Aorta (tissue), 5 donors: ENCODE results near the gene NEK1. TPM values are rescaled to one million over a fixed set of nuclear protein-coding genes. Genes with fewer than 3 reads are reported as not detected.

ENCODE experiments used
- ATAC-seq: fragments of 200-7000 bp; cut with Tn5 transposase; one replicate; pipeline ENCODE4 v1.9.1; 2022; ENCODE audit warnings: moderate library complexity; ENCODE audit not compliant: low FRiP score
- DNase-seq, 2 donors: peaks; one replicate each; pipeline ENCODE4 v3.0.0-alpha.2; 2020
- H3K27ac ChIP-seq, 2 donors: one replicate each; pipeline ENCODE4 v1.5.1; 2013; ENCODE audit warnings: low read length in 2 of 2, mild to moderate bottlenecking in 2 of 2, moderate library complexity in 2 of 2, control low read depth in 1 of 2, inconsistent platforms in 1 of 2, low read depth in 1 of 2
- H3K27me3 ChIP-seq, 2 donors: one replicate each; pipeline ENCODE4 v1.6.1; 2013; ENCODE audit warnings: control low read depth in 1 of 2, low read length in 1 of 2, mild to moderate bottlenecking in 1 of 2, moderate library complexity in 1 of 2; ENCODE audit not compliant: insufficient read depth in 2 of 2, control insufficient read depth in 1 of 2
- H3K36me3 ChIP-seq, 2 donors: one replicate each; pipeline ENCODE4 v1.6.1; 2013; ENCODE audit warnings: control low read depth in 1 of 2, low read length in 1 of 2, mild to moderate bottlenecking in 1 of 2; ENCODE audit not compliant: insufficient read depth in 2 of 2, control insufficient read depth in 1 of 2
- H3K4me1 ChIP-seq, 2 donors: one replicate each; pipeline ENCODE4 v1.6.1; 2013; ENCODE audit warnings: low read length in 2 of 2, control low read depth in 1 of 2, mild to moderate bottlenecking in 1 of 2, moderate library complexity in 1 of 2; ENCODE audit not compliant: insufficient read depth in 2 of 2, control insufficient read depth in 1 of 2
- H3K4me3 ChIP-seq, 2 donors: one replicate each; pipeline ENCODE4 v1.5.1; 2013; ENCODE audit warnings: low read length in 2 of 2, control low read depth in 1 of 2, mild to moderate bottlenecking in 1 of 2
- H3K9me3 ChIP-seq: one replicate; pipeline ENCODE4 v1.6.1; 2013; ENCODE audit warnings: mild to moderate bottlenecking, low read length; ENCODE audit not compliant: control insufficient read depth
- WGBS, 2 donors: extraction: QIAGEN DNeasy Blood & Tissue Kit; methylation state at CpG; one replicate each; pipeline ENCODE4 v1.1.7; 2013; 5-methylcytosine and 5-hydroxymethylcytosine counted together
- intact Hi-C, 2 donors: fragments of 100-400 bp; cut with DNase I; formaldehyde crosslinking; loops; one replicate each; pipeline versions ENCODE4 v1.14.2 to v1.15.0; 2022
- polyA plus RNA-seq, 2 donors: library from polyadenylated mRNA; stranded (reverse); fragments of 200-250 nt; gene quantifications; one replicate each; pipeline ENCODE4 v1.2.3, GENCODE V29; 2013
- total RNA-seq, 2 donors: library from RNA; stranded (reverse); fragmentation: NEBNext Ultra II Directional; extraction: Animal tissue kit (Norgen Biotek cat#: 25700); gene quantifications; one replicate each; pipeline ENCODE4 v1.2.1, GENCODE V29; 2021
- donor health status: healthy with polysubstance abuse.
- donor health status: Bipolar disorder and iron deficiency.
- donor health status: DM: no; HTN: no; CAD: no.
- donor health status: DM: no; HTN: no; CAD: no.
- donor health status: DM: yes; HTN: yes; CAD: no.

NEK1 gene
- total and polyA plus RNA-seq, 4 donors = 6.7 to 24.4 (median 13.5) TPM

DNA sequence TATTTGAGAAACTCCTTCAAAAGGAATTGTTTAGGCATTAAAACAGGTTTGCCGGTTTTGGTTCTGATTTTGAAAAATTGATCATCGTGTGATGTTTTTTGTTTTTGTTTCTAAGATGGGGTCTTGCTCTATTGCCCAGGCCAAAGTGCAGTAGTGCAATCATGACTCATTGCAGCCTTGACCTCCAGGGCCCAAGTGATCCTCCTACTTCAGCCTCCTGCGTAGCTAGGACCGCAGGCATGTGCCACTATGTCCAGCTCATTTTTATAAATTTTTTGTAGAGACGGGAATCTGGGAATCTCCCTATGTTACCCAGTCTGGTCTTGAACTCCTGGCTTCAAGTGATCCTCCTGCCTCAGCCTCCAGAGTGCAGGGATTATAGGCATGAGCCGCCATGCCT, 43.0 kb upstream of the NEK1 start:
- 95 to 96% methylated on average over 6 of the region's 6 CpGs for WGBS, 2 donors
- Histone ChIP-seq H3K4me3 (no peak overlapping the region), H3K27ac (no peak overlapping the region), H3K9me3 (no peaks in the 10 kb centered on the region), H3K4me1 (peaks cover 0 to 2% of the 10 kb centered on the region in 2 donors), H3K27me3 (no peaks in the 10 kb centered on the region), H3K36me3 (no peaks in the 10 kb centered on the region)
- intact Hi-C loops = loop anchor here in 1 of 2 donors (5.0 kb wide), 1 partner anchor 33 kb away; the partner anchor contains the start of gene CLCN3
- no peak for DNase-seq
- no peak for ATAC-seq

DNA sequence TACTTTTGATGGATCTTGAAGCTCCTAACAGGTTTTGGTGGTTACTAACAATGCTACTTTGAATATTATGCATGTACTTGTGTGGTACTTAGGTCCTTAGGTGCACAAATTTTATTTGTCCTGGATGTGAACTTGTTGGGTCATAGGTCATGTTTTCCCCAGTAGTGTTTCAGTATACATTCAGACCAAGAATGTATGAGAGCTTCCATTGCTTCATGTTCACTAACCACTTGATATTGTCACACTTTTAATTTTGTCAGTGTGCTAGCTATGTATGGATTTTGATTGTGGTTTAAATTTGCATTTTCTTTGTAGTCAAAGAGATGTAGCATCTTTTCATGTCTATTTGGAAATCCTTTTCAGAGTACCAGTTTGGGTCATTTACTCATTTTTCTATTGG, 40.2 kb upstream of the NEK1 start:
- ATAC-seq (no peak), DNase-seq (no peak)
- H3K4me3 ChIP-seq = no peak overlapping the region
- H3K4me1 ChIP-seq = peaks cover 0 to 2% of the 10 kb centered on the region in 2 donors
- no peaks in the 10 kb centered on the region for H3K27me3 ChIP-seq
- intact Hi-C loops = no loop called here
- H3K27ac ChIP-seq = no peak overlapping the region
- no peaks in the 10 kb centered on the region for H3K36me3 ChIP-seq
- H3K9me3 ChIP-seq = no peaks in the 10 kb centered on the region

DNA sequence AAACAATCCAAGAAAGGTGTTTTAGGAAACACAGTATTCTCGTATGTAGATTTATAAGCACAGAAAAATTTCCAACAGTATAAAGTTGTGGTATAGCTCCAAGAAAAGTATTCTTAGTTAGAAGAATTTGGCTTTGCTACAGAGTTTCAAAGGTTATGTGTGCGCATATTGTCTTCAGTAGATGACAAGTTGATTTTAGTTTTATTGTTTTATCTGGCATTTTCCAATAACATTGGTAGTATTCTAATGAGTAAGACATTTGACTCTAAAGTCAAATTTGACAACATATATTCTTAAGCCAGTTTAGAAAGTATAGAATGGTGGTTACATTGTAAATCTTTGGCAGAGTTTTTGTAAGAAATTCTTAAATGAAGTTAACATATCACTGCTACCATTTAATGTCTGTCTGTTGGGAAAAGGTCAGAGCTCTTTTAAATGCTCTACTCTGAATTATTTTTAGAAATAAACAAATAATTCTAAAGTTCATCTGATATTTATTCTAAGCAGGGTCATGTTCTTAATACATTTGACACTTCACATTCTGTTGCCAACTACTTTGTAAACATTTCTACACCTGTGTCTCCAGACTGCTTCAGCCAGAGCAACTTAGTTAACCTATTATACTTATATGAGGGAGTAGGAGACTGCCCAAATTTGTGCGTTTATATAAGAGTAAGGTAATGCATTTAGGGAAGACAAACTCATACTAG, 38.0 kb upstream of the NEK1 start:
- 36% methylated on average over 3 of the region's 3 CpGs for WGBS, 2 donors
- ATAC-seq (no peak), DNase-seq (no peak)
- no peaks in the 10 kb centered on the region for H3K27me3 ChIP-seq
- no peaks in the 10 kb centered on the region for H3K9me3 ChIP-seq
- H3K4me3 ChIP-seq = no peak overlapping the region
- H3K36me3 ChIP-seq = no peaks in the 10 kb centered on the region
- H3K27ac ChIP-seq = no peak overlapping the region
- peaks cover 0 to 2% of the 10 kb centered on the region in 2 donors for H3K4me1 ChIP-seq
- intact Hi-C loops = no loop called here

DNA sequence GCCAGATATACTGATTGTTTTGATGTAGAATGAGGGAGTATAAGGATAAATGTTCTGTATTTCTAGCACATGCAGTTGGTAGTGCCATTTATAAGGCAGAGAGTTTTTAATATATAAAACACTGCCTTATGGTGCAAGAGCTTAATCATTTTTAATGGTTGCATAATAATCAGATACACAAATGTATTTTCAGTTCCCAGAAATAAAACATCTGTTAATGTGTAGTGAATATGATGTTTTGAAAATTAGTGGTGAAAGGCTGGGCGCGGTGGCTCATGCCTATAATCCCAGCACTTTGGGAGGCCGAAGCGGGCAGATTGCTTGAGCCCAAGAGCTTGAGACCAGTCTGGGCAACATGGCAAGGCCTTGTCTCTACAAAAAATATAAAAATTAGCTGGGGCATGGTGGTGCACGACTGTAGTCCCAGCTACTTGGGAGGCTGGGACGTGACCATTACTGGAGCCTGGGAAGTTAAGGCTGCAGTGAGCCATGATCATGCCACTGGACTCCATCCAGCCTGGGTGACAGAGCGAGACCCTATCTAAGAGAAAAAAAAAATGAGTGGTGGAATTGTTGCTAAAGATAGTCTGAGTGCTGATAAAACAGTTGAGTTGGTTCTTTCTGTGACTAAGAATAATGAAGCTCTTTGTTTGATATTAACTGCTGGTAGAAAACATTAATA, 37.3 kb upstream of the NEK1 start:
- intact Hi-C loops = no loop called here
- H3K27me3 ChIP-seq = no peaks in the 10 kb centered on the region
- 59 to 60% methylated on average over 7 of the region's 7 CpGs for WGBS, 2 donors
- H3K9me3 ChIP-seq = no peaks in the 10 kb centered on the region
- ATAC-seq (no peak), DNase-seq (peak in 1 of 2 donors; percentile 55)
- peaks cover 0 to 2% of the 10 kb centered on the region in 2 donors for H3K4me1 ChIP-seq
- H3K36me3 ChIP-seq = no peaks in the 10 kb centered on the region
- no peak overlapping the region for H3K4me3 ChIP-seq
- no peak overlapping the region for H3K27ac ChIP-seq

DNA sequence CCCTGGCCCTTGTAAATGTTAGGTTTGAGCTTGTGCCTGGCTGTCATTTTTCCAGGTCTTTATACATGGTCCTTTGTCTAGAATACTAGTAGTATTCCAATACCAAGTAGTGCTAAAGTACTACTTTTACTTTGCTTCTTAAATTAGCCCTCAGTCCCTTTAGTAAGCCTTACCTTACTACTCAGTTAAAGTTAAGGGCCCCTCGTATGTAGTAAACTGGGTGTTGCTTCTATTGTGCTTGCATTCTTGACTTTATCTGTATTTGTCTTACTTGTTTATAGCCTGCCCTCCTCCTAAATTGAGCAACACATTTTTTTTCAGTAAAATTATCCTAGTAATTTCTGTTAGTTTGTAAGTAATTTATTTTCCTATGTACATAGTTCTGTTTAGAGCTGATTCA, 33.2 kb upstream of the NEK1 start:
- no peak for ATAC-seq
- H3K4me1 ChIP-seq = peaks cover 0 to under 1% of the 10 kb centered on the region in 2 donors
- no peaks in the 10 kb centered on the region for H3K27me3 ChIP-seq
- WGBS, 2 donors = 92 to 97% methylated on average over 1 of the region's 1 CpG
- H3K9me3 ChIP-seq = no peaks in the 10 kb centered on the region
- H3K4me3 ChIP-seq = no peak overlapping the region
- intact Hi-C loops = no loop called here
- H3K36me3 ChIP-seq = no peaks in the 10 kb centered on the region
- no peak for DNase-seq
- H3K27ac ChIP-seq = no peak overlapping the region

DNA sequence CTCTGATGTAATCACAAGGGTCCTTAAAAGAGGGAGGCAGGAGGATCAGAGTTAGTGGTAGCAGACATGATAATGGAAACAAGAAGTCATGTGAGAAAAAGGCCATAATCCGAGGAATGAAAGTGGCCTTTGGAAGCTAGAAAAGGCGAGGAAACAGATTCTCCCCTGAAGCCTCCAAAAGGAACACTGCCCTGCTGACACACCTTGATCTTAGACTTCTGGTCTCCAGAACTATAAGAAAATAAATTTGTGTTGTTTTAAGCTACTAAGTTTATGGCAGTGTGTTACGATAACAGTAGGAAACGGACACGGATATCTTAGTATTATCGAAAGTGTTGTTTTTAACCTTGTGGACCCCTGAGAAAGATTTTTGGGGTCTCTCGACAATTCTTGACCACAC, 32.4 kb upstream of the NEK1 start:
- Histone ChIP-seq H3K9me3 (no peaks in the 10 kb centered on the region), H3K27ac (no peak overlapping the region), H3K36me3 (no peaks in the 10 kb centered on the region), H3K4me3 (no peak overlapping the region), H3K27me3 (no peaks in the 10 kb centered on the region), H3K4me1 (no peaks in the 10 kb centered on the region)
- ATAC-seq (no peak), DNase-seq (no peak)
- WGBS, 2 donors = 81 to 87% methylated on average over 7 of the region's 7 CpGs
- intact Hi-C loops = no loop called here

DNA sequence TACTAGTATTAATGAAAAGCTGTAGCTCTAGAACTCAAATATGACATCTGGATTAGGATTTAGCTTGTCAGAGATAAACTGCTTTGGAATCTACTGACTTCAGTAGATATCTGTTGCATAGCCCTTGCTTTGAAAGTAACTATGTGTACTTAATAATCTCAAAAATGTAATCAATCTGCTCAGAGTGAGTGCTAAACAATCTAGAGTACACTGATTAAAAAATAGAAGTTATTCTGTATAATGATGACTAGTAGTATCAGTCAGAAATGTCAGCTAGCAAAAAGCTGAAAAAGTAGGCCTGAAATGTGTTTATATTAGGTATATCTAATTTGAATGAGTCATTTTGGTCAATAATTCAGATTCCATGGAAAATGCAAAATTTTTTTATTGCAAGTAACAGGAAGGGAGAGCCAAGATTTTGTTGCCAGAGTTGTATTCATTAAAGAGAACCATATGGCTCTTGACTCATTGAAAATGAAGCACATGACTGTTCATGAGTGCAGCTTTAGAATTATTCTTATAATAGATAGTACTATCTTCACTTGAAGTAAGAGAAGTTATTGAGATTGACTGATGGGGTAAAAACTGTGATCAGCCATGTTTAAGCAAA, 28.0 kb upstream of the NEK1 start:
- no peak overlapping the region for H3K4me3 ChIP-seq
- H3K36me3 ChIP-seq = peaks cover 0 to 5% of the 10 kb centered on the region in 2 donors
- no peak overlapping the region for H3K27ac ChIP-seq
- ATAC-seq = no peak
- DNase-seq = no peak
- no peaks in the 10 kb centered on the region for H3K4me1 ChIP-seq
- H3K27me3 ChIP-seq = no peaks in the 10 kb centered on the region
- intact Hi-C loops = no loop called here
- H3K9me3 ChIP-seq = no peaks in the 10 kb centered on the region

DNA sequence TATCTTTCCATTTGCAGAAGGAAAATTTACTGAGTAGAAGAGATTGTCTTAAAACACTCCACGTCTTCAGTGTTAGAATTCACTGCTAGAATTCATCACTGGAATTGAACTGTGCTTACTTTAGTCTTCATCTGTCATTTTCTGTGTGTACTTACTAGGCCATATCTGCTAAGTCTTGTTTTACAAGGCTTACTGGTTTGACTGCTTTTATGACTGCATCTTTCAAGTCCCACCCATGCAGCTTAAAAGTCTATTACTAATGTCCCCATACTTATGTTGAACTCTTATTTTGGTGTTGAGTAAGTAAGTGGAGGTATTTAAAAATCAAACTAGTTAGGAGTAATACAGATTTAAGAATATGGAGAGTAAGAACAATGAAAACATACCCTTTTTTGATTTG, 22.6 kb upstream of the NEK1 start:
- DNase-seq (no peak), ATAC-seq (no peak)
- no peaks in the 10 kb centered on the region for H3K4me1 ChIP-seq
- H3K27me3 ChIP-seq = no peaks in the 10 kb centered on the region
- H3K4me3 ChIP-seq = no peak overlapping the region
- peaks cover 0 to 5% of the 10 kb centered on the region in 2 donors for H3K36me3 ChIP-seq
- no peaks in the 10 kb centered on the region for H3K9me3 ChIP-seq
- 91 to 94% methylated on average over 1 of the region's 1 CpG for WGBS, 2 donors
- no peak overlapping the region for H3K27ac ChIP-seq
- intact Hi-C loops = no loop called here

DNA sequence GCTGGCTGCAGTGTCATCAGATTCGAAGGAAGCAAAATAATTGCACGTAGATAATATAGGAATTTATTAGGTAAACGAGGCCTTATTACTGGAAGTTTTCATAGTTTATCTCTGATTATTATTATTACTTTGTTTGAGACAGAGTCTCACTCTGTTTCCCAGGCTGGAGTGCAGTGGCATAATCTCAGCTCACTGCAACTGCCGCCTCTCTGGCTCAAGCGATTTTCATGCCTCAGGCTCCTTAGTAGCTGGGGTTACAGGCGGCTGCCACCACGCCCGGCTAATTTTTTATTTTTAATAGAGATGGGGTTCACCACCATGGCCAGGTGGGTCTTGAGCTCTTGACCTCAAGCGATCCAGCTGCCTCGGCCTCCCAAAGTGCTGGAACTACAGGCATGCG, 20.5 kb upstream of the NEK1 start:
- no peak overlapping the region for H3K4me3 ChIP-seq
- ATAC-seq = no peak
- no peaks in the 10 kb centered on the region for H3K27me3 ChIP-seq
- DNase-seq = no peak
- WGBS, 2 donors = 89 to 91% methylated on average over 11 of the region's 11 CpGs
- H3K4me1 ChIP-seq = no peaks in the 10 kb centered on the region
- intact Hi-C loops = no loop called here
- H3K36me3 ChIP-seq = no peaks in the 10 kb centered on the region
- H3K9me3 ChIP-seq = no peaks in the 10 kb centered on the region
- no peak overlapping the region for H3K27ac ChIP-seq
